Activated CD8-positive, alpha-beta memory T cell treated with anti-CD3 and anti-CD28 coated beads, Interleukin-2, amount 50 U/mL, for 1 hour (primary cell): ENCODE results near the gene OXER1.

Source experiments
- DNase-seq: peaks from one replicate; pipeline ENCODE4 v3.0.0-alpha.2; 2020; ENCODE audit errors: extremely low read depth

Gene OXER1

GRCh38 chr2:42793334-42794270 is 29.7 kb upstream of the OXER1 start:
- no peak for DNase-seq

DNA sequence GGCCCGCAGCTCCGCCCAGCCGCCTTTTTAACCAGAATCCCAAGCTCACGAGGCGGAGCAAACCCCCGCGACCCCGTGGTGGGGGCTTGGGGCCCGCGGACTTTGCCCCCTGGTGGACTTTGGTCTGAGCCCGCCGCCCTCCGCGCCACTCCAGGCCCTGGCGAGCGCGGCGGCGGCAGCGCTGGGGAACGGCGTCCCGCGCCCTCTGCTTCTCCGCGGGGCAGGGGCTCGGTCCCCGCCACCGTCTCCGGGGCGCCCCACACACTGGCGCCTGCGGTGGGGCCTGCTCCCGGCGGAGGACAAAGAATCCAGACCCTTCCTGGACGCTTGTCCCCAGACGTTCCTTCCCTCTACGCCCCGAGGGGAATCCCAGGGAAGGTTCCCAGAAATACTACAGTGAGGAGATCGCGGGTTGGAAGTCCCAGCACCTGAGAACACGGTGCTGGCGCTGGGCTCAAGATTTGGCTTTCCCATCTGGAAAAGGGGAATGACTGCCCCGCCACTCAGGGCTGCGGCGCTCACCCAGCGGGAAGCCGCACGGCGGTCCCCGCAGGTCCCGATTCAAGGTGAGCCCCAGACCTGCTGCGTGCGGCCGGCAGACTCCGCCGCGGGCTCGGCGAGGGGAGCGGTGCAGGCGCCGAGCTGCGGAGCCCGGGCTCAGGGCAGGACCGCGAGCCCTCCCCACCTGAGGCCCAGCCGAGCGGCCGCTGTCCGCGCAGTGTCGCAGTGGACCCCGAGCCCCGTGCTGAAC is 28.8 kb upstream of the OXER1 start, which contains the start of gene HAAO:
Gene HAAO, minus strand, starts transcription at position 1 of the 751 bp plus-strand sequence. CDS start 47 bp downstream, outside the sequence.
- no peak for DNase-seq

- DNase-seq, result no peak
Observed at GRCh38 chr2:42792087-42792582, 28.2 kb upstream of the OXER1 start.

DNA sequence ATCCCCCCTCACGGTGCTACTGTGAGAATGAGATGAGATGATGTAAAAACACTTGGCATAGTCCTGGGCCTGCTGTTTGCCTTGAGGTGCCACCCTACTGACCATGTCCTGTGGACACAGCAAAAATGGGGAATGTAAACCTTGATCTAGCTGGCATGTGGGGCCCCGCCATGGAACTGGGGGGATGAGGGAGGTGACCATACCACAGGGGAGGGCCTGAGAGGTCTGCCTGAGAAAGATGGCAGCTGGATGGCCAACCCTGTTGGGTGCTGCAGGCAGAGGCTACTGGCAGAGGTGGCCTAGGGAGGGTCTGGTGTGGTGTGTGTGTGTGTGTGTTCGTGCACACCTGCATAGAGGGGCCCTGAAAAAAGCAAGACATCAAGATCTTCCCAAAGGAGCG is 27.7 kb upstream of the OXER1 start:
- DNase-seq, result no peak

GRCh38 chr2:42789751-42790150 is 25.8 kb upstream of the OXER1 start:
- no peak for DNase-seq

DNA sequence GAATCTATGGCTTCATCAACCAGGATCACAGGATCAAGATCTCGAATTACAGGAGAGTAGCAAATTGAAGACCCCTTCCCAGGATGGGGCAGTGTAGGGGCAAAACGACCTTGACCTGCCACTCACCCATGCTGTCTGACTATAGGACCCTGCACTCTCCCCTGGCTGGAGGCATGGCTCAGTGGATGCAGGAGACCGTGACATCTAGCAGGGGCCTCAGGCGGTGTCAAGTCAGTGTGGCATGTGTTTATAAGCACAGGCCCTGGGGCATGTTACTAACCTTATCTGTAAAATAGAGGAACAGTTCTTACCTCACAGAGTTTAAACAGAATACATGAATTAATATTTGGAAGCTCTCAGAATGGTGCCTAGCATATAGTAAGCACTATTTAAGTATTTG is 24.9 kb upstream of the OXER1 start:
- DNase-seq, result no peak

DNA sequence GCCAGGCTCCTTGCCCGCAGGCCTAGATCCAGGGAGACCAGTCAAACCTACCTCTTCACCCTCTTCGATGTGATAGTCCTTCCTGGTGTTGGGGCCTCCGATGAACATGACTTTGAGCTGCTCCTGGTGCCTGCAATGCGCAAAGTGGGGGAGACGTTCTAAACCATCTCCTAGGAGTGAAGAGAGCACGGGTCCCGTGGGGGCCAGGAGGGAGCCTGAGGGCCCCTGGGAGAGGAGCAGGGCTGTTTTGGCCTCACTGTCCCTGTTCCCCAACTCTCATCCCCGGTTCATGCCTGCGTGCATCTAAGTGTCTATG is 24.5 kb upstream of the OXER1 start:
- no peak for DNase-seq

GRCh38 chr2:42787788-42788477 is 24.0 kb upstream of the OXER1 start:
- DNase-seq, result no peak

DNA sequence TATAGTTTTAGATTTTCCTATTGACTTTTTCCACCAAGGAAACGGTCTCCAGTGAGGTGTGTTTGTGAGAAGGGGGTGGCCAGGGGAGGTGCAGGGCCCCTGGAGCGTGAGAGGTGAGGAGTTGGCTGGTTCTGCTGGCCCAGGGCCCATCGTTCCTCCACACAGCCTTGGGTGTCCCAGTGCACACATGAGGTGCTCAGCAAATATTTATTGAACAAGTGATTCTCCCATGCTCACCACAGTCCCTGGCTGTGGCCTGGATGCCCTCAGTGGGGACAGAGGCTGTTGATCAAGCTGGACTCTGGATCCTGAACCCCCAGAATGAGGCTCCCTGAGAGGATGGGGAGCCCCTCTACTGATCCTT is 23.5 kb upstream of the OXER1 start:
- no peak for DNase-seq

DNA sequence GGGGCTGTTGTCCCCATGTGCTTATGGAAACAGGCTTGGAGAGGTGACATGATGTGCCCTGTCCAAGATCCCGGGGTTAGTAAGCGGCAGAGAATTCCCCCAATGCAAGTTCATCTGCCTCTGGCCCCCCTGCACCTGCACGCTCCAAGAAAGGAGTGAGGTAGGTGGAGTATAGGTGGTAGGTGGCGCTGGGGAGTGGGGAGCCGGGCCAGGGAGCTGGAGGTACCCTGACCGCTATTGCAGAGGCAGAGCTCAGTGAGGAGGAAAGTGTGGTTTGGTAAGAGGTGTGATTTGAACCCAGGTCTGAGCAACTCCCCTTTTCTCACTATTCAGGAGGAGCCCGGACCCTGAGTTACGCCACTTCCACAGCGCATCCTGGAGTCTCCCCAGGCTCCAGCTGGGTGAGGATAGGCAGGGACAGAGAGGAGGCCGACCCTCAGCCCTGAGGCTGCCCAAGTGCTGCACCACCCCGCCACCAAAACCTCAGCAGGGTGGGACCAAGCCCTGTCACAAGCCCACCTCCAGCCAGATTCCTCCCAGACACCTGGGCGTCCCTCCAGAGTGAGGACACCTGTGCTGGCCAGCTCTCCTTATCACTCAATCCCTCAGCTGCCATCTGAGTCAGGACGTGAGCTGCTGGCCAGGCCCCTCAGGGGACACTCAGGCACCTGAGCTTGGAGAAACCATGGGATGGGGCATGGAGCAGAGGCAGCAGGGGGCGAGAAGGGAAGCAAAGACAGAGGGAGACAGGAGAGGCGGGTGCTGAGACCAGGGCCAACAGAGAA is 22.8 kb upstream of the OXER1 start:
- no peak for DNase-seq

GRCh38 chr2:42784204-42784880 is 20.4 kb upstream of the OXER1 start:
- DNase-seq, result no peak

GRCh38 chr2:42783511-42783910 is 19.6 kb upstream of the OXER1 start:
- no peak for DNase-seq

- no peak for DNase-seq
Observed at GRCh38 chr2:42781181-42781580, 17.2 kb upstream of the OXER1 start.

DNA sequence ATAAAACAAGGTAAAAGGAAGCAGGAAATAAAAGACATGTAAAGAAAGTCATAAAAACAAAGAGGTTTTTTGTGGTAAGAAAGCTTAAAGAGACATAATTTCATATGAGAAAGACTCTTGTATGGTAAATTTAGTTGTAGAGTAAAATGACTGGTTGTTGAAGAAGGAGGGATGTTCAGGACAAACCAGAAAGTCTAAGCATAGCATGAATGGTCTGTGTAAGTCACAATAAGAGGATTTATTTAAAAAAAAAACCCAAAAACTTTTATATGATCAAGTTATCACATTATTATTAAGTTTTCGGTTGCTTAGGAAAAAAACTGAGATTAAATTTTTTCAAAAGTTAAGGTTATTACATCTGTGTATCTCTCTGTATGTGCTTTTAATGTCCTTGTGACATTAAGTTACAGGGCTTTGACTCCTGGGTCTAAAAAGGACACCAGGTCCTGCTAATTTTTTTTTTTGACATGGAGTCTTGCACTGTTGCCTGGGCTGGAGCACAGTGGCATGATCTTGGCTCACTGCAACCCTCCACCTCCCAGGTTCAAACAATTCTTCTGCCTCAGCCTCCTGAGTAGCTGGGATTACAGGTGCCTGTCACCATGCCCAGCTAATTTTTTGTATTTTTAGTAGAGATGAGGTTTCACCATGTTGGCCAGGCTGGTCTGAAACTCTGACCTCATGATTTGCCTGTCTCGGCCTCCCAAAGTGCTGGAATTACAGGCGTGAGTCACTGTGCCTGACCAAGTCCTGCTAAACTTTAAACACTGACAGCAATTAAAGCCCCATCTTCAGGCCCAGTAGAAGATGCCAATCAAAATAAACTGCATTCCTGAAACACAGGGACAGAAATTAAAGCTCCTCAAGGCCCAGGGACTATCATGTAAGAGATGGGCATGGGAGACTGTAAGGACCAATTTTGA is 14.2 kb upstream of the OXER1 start:
- DNase-seq, result no peak

GRCh38 chr2:42775810-42776209 is 11.9 kb upstream of the OXER1 start:
- no peak for DNase-seq

DNA sequence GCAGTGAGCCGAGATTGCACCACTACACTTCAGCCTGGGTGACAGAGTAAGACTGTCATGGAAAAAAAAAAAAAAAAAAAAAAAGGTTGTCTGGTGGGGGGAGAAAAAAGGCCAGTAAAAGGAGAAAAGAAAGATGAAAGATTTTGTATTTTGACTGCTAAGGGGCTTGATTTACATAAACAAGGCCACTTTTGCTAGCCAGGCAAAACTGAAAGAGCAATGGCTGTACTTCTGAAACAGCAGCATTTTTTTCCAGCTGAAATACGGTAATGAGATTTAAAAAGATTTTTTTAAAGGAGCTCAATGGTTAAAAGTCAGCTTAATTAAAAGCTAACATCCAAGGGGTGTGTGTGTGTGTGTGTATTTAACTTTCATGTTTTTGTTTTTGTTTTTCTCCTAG is 11.3 kb upstream of the OXER1 start:
- no peak for DNase-seq

DNA sequence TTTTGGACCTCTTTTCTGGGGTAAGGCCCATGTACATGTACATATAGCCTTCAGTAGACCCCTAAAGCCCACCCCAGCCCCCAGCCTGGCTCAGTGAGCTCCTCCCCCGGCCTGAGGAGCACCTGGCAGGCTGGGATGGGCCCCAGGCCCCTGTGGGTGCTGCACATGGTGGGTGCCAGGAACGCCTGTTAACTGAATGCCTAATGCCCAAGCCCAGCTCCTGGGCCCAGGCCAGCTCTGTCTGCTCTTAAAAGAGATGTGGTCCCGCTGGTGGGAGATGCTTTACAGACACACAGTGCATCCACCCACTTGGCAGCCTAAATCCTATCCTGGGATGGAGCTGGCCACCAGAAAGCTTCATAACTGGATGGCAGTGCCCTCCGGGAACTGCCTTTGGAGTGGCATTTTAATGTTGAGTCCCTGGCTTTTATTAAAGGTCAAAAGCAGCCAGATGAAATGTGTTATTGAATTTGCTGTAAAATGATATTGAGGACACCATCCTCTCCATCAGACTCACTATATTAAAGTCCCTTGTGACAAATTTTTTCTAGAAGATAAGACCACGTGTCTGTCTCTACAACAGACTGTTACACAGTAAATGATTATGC is 7.7 kb upstream of the OXER1 start:
- no peak for DNase-seq

GRCh38 chr2:42770288-42771131 is 6.6 kb upstream of the OXER1 start:
- DNase-seq, result no peak
